ENCODE results near the gene MEG3.

- TF ChIP-seq CTCF (IDR thresholded peaks at IDR 0.05): no peak
- TF ChIP-seq POLR2A (IDR thresholded peaks at IDR 0.05): no peak
These were observed 61.9 kb downstream of the MEG3 start for GRCh38 chr14:100887728-100888335.

All from esophagus squamous epithelium (tissue), 4 donors.